Measurements from ENCODE around the gene DNASE2B. TPM values are rescaled to one million over a fixed set of nuclear protein-coding genes. Genes with fewer than 3 reads are reported as not detected.

The DNASE2B gene
- total and polyA plus RNA-seq, 2 donors (not counting 3 experiments of a cell fraction or from before 2014, with no cell fraction given): not detected

DNA sequence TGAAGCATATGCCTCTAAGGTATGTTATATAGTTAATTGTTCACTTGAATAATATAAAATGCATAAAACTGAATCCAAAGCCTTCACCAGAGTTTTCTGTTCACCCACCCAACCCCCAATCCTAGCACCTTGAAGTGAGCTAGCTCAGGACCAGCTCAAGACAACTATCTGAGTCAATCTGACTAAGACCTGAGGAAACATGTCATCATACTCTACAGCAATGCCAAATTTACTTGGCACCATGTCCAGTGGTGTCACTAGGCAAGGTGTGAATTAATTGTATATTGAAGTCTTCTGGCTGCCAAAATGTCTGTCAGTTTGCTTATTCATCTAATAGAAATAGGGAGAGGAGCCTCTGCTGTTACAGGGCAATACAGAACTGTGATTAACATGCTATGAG, 3.8 kb downstream of the DNASE2B start:
- peaks cover 12% of the 10 kb centered on the region for H3K4me1 ChIP-seq (ENCODE audit: control insufficient read depth, extremely low read depth, insufficient read depth, low read length)
- H3K27ac ChIP-seq (ENCODE audit: insufficient read depth, low read depth, low read length): no peak overlapping the region
- DNase-seq (ENCODE audit: low read depth, low spot score): no peak
- BruUV-seq (replicated peaks): no TSS peak
- intact Hi-C loops (cut with micrococcal nuclease) (no loop called here), dilution Hi-C loops (cut with MboI; ENCODE audit: extremely low pct_ligation_motif_present, low sequenced_read_pairs) (no loop called here)
- H3K9me1 ChIP-seq (replicated peaks; ENCODE audit: control insufficient read depth, extremely low read depth, insufficient read depth, low read length): no peaks in the 10 kb centered on the region
- H3K4me3 ChIP-seq (replicated peaks in 1 of 3; ENCODE audit: insufficient read depth in 1 of 3, low read depth in 1 of 3, low read length in 3 of 3): no peak overlapping the region
- H3K9me3 ChIP-seq (replicated peaks; ENCODE audit: control insufficient read depth, insufficient read depth, low read length): no peaks in the 10 kb centered on the region
- ChIA-PET CTCF (interaction anchor here (1.4 kb wide), 1 partner anchor 9 kb away, joined by 5 read pairs; no protein-coding TSS in a partner anchor), POLR2A (no interaction called here)
- H4K20me1 ChIP-seq (replicated peaks; ENCODE audit: control insufficient read depth, extremely low read depth, insufficient read depth, low read length): no peaks in the 10 kb centered on the region
- TF ChIP-seq FOS (IDR thresholded peaks at IDR 0.05; ENCODE audit: borderline replicate concordance, insufficient read depth, low read length) (peak; percentile 42), POLR2A (IDR thresholded peaks at IDR 0.05; ENCODE audit: low read depth, low read length) (no peak)
- no peaks in the 10 kb centered on the region for H3K27me3 ChIP-seq (ENCODE audit: control insufficient read depth in 2 of 2, insufficient read depth in 2 of 2, low read length in 2 of 2)
- H3K36me3 ChIP-seq (ENCODE audit: control insufficient read depth in 2 of 2, extremely low read depth in 1 of 2, insufficient read depth in 2 of 2, low read length in 2 of 2): no peaks in the 10 kb centered on the region
- H3K79me2 ChIP-seq (ENCODE audit: control insufficient read depth, insufficient read depth, low read length): no peaks in the 10 kb centered on the region
- H3K9ac ChIP-seq (replicated peaks; ENCODE audit: extremely low read depth, insufficient read depth, low read length): no peak overlapping the region
- no peak overlapping the region for H2AFZ ChIP-seq (ENCODE audit: low read depth, low read length)
- no peak overlapping the region for H3K4me2 ChIP-seq (ENCODE audit: insufficient read depth, low read length)
- FAIRE-seq: no peak

DNA sequence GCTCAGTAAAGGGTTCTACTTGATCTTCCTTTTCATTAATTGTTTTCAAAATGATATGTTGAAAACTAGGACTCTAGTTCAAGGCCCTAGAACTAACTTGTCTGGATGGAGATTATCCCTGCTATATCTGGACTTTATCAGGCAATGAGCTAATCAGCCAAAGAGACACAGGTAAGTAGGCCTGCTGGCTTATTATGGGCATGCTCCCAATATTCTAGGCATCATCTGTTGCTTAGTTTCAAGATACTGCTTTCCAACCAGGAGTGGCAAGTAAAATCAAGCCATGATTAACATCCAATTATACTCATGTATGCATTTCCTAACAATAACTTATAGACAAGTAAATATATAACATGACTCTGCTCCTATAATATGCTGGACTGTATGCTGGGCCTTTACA, 4.2 kb downstream of the DNASE2B start:
- no peaks in the 10 kb centered on the region for H3K9me3 ChIP-seq (replicated peaks; ENCODE audit: control insufficient read depth, insufficient read depth, low read length)
- ChIA-PET CTCF (interaction anchor here (1.4 kb wide), 1 partner anchor 9 kb away, joined by 5 read pairs; no protein-coding TSS in a partner anchor), POLR2A (no interaction called here)
- no peaks in the 10 kb centered on the region for H3K9me1 ChIP-seq (replicated peaks; ENCODE audit: control insufficient read depth, extremely low read depth, insufficient read depth, low read length)
- H4K20me1 ChIP-seq (replicated peaks; ENCODE audit: control insufficient read depth, extremely low read depth, insufficient read depth, low read length): no peaks in the 10 kb centered on the region
- H3K79me2 ChIP-seq (ENCODE audit: control insufficient read depth, insufficient read depth, low read length): no peaks in the 10 kb centered on the region
- no peak overlapping the region for H2AFZ ChIP-seq (ENCODE audit: low read depth, low read length)
- dilution Hi-C loops (cut with MboI; ENCODE audit: extremely low pct_ligation_motif_present, low sequenced_read_pairs): no loop called here
- DNase-seq (ENCODE audit: low read depth, low spot score) (no peak), FAIRE-seq (no peak)
- TF ChIP-seq GATA2 (IDR thresholded peaks at IDR 0.05; ENCODE audit: insufficient read depth, insufficient read length, low read depth, low read length) (no peak), MYC (IDR thresholded peaks at IDR 0.05; ENCODE audit: low read depth, low read length) (no peak), POLR2A (IDR thresholded peaks at IDR 0.05; ENCODE audit: low read depth, low read length) (no peak), FOS (IDR thresholded peaks at IDR 0.05; ENCODE audit: borderline replicate concordance, insufficient read depth, low read length) (no peak), CTCF (IDR thresholded peaks at IDR 0.05; ENCODE audit: extremely low read depth in 1 of 2, insufficient read depth in 1 of 2, low read depth in 1 of 2, low read length in 2 of 2) (no peak)
- TF ChIP-seq, protein P1, sequence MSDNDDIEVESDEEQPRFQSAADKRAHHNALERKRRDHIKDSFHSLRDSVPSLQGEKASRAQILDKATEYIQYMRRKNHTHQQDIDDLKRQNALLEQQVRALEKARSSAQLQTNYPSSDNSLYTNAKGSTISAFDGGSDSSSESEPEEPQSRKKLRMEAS (IDR thresholded peaks at IDR 0.05; ENCODE audit: insufficient read depth, insufficient read length): no peak
- no peak overlapping the region for H3K27ac ChIP-seq (ENCODE audit: insufficient read depth, low read depth, low read length)
- no TSS peak for BruUV-seq (replicated peaks)
- no peak overlapping the region for H3K9ac ChIP-seq (replicated peaks; ENCODE audit: extremely low read depth, insufficient read depth, low read length)
- H3K4me2 ChIP-seq (ENCODE audit: insufficient read depth, low read length): no peak overlapping the region
- H3K36me3 ChIP-seq (ENCODE audit: control insufficient read depth in 2 of 2, extremely low read depth in 1 of 2, insufficient read depth in 2 of 2, low read length in 2 of 2): no peaks in the 10 kb centered on the region
- H3K4me3 ChIP-seq (replicated peaks in 1 of 3; ENCODE audit: insufficient read depth in 1 of 3, low read depth in 1 of 3, low read length in 3 of 3): no peak overlapping the region
- no peaks in the 10 kb centered on the region for H3K27me3 ChIP-seq (ENCODE audit: control insufficient read depth in 2 of 2, insufficient read depth in 2 of 2, low read length in 2 of 2)
- peaks cover 12% of the 10 kb centered on the region for H3K4me1 ChIP-seq (ENCODE audit: control insufficient read depth, extremely low read depth, insufficient read depth, low read length)
- intact Hi-C loops (cut with micrococcal nuclease): no loop called here
